ENCODE data around the gene GAS2.

GAS2 gene

GRCh38 chr11:22728600-22729389 lies 62.4 kb downstream of the GAS2 start:
- no peak for DNase-seq

DNA sequence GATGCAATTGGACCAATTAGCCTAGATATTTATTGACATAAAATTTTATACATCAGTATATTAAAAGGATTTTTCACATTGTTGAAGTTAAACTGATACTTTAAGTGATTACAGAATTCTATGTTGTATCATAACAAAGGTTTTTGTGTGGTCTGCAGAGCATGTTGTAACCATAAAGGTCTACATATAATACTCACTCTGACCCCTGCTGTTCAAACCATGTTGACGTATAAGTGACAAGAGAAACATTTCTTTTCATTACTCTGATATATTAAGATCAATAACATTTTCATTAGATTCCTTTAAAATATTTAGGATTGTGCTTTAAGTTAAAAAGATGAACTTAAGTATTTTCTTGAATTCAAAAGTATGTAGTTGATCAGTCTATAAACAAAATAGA lies 63.9 kb downstream of the GAS2 start:
- peak in 1 of 2 donors; percentile 1 for DNase-seq

GRCh38 chr11:22732588-22732987 lies 66.2 kb downstream of the GAS2 start:
- no peak for DNase-seq

DNA sequence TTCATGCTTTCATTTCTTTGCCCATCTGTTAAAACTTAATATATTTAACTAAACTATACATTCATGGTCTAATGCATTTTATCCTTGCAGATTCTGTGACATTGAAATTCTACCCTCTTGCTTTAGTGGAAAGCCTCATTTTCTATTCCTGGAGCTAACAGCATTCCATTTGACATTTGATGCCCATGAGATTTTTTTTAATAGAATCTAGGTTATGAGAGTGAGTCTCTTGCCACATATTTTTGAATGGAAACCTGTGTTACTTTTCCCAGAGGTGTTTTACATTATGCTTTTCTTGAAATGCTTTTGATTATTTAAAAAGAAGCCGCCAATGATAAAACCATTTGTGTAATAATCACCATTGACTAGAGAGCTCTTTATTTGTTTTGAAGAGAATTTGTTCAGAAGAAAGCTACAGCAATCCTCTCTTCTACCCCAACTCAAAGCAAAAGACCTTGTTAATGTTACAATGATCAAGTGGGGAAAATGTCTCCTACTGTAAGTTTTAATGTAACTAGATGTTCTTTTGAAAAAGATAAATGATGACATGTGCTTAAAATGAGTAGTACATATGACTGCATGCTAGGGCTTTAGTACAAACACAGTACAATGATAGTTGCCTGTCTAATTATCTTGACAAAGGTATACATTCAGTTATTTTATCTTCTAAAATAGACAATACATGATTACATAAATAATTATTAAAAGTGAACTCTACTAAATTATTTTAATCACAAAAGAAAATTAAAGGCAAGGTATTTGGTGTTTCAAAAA lies 67.3 kb downstream of the GAS2 start:
- no peak for DNase-seq

DNA sequence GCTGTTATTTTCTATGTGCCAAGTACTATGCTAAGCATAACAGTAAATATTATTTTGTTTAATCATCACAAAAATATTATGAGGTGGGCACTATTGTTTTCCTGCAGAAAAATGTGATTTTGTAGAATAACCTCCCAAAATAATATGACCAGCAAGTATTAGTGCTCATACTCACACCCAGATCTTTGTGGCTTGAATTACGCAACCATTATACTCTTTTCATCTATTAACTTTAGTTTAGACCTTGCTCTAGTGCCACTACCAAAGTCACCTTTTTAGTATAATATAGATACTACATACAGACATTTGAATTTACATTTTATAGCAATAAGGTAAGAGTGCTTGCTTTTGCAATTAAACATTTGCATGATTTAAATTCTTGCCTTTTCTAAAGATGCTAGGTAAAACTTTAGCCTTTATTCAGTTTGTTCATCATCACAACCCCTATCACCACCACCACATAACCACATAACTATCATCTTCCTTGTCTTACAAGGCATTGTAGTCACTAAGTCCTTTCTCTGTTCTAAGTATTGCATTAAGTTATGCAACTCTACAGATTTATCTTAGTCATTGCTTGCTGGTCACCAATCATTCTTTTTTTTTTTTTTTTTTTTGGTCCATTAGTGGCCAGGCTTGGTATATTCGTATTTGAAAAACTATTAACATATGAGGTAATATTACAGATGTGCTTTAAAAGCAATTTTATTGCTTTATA lies 68.4 kb downstream of the GAS2 start:
- DNase-seq: no peak

- DNase-seq: no peak
These were observed 75.8 kb downstream of the GAS2 start for GRCh38 chr11:22742157-22742613.

- DNase-seq: no peak
These were observed 83.1 kb downstream of the GAS2 start for GRCh38 chr11:22749536-22749935.

- no peak for DNase-seq
These were observed 86.5 kb downstream of the GAS2 start for GRCh38 chr11:22752908-22753310.

GRCh38 chr11:22753416-22753815 lies 87.0 kb downstream of the GAS2 start:
- no peak for DNase-seq

DNA sequence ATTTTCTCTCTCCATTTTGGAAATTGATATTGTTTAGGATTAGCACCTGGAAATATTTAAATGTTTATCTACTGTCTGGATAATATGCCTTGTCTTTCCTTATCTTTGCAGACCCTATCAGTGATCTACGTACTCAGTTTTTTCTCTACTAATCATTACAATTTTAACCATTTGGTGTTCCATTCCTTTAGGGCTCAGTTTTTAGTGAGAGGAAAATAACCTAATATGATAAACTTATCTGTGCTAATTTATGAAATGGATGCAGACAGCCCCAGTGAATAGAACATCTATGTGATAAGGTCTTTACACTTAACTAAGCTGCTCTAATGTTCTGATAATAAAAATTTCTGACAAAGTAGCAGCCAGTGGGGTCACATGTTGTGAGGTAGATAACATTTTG lies 94.7 kb downstream of the GAS2 start:
- DNase-seq: no peak

- DNase-seq: no peak
These were observed 96.8 kb downstream of the GAS2 start for GRCh38 chr11:22763166-22763565.

DNA sequence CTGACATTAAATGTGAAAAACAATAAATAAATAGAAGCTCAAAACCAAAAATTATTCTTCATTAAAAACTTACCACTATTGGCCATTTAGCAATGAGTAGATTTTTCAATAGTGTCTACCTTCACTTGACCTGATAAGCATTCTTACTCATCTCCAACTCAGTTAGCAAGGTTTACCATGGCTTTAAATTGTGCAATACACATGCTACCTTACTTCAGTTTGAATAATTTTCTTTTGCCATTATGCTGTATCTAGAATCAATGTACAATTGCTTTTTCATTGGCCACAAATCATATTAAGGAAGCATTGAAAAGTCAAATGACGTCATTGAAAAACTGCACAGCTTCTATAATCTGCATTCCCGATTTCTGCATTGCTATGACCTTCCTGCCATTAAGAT lies 98.3 kb downstream of the GAS2 start:
- DNase-seq: no peak

DNA sequence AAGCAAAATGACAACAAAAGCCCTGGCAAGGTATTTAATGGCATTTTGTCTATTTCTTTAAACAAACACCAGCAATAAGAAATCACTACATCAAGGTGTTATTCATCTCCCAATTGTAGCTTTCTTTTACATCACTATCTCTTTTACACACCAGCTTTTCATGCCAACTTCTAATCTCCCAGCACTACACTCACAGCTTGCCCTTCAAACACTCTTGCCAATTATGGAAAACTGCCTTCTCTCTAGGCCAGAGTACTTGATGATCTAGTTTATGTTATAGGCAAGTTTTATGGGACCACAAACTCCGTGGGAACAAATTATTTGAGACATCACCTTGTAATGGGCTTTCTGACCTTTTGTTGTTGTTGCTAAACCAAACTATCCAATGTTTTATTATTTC lies 101.9 kb downstream of the GAS2 start:
- no peak for DNase-seq

DNA sequence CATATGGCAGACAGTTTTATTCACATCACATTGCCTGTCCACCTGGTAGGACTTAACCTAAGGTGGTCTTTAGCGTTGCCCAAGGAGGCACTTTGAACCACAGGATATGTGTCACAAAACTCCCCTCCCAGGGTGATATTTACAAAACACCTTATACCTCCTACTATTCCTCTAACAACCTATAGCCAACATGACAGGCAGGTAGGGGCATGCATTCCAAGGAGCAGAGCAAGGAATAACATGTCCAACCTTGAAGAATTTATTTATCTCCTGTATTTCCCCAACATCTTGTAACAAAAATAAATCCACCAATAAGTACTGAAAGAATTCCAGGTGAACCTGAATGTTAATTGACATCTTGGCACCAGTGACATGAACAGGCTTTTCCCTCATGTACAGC lies 102.7 kb downstream of the GAS2 start:
- DNase-seq: no peak

GRCh38 chr11:22774716-22775115 lies 108.3 kb downstream of the GAS2 start:
- DNase-seq: no peak

DNA sequence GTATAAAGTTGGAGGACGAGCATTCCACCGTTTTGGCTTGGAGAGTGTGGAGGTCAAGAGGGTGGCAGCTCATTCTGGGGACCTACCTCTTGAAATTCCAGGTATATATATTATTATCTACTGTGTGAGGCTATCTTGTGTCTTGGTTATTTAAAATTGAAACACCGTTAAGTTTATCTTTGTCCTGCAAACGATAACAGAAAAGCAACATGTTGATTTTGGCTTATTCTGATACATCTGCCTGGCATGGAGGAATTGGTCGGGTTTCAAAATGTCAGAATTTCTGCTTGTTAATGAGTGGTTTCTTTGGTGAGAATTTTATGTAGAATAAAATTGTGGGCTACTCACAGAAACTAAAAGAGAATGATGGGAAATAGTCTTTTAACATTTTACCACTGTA lies 108.8 kb downstream of the GAS2 start:
- no peak for DNase-seq

- no peak for DNase-seq
These were observed 112.2 kb downstream of the GAS2 start for GRCh38 chr11:22778642-22779041.

- DNase-seq: no peak
These were observed 113.4 kb downstream of the GAS2 start for GRCh38 chr11:22779850-22780249.

GRCh38 chr11:22780952-22781593 lies 114.7 kb downstream of the GAS2 start:
- DNase-seq: no peak

DNA sequence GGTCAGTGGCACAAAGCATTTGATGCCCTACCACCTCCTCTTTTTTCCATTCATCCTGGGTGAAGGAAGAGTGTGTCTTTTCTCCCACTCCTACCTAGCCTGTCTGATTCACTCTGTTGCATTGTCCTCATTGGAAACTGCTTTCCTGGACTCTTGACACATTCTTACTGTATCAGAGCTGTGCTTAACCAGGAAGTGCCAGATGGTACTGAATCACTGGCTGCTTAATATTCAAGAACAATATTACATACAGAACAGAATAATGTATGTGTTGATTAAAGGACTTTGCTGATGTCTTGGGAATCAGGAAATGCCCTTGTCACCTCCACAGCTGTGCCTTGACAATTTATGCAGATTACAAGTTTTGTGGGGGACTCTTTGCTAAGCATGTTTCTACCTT lies 118.8 kb downstream of the GAS2 start:
- DNase-seq: no peak

- DNase-seq: no peak
These were observed 120.1 kb downstream of the GAS2 start for GRCh38 chr11:22786475-22786874.

- DNase-seq: no peak
These were observed 120.6 kb downstream of the GAS2 start for GRCh38 chr11:22787055-22787454.

GRCh38 chr11:22787551-22788162 lies 121.2 kb downstream of the GAS2 start:
- DNase-seq: peak; percentile 19 to 26

Data from activated CD4-positive, alpha-beta T cell treated with anti-CD3 and anti-CD28 coated beads for 4 hours (primary cell).